Caco-2 (cell line): ENCODE results near the gene ZNF593OS. TPM values are rescaled to one million over a fixed set of nuclear protein-coding genes. Genes with fewer than 3 reads are reported as not detected.

Experiments used
- Bru-seq: library from RNA; stranded (reverse); fragments of 400-500 nt; gene quantifications from one replicate; lab custom pipeline; 2021; lab: Mats Ljungman, UMichigan
- BruChase-seq, 2 experiments: library from RNA; stranded (reverse); fragments of 400-500 nt; gene quantifications; one replicate each; lab custom pipeline; 2021; lab: Mats Ljungman, UMichigan
- BruUV-seq: library from RNA; stranded (reverse); fragments of 400-500 nt; replicated peaks from 2 replicates; lab custom pipeline; 2021; lab: Mats Ljungman, UMichigan
- CTCF ChIA-PET: fragments of 300-600 bp; sonication (Branson Sonifier 250); formaldehyde crosslinking; loops from one replicate; lab custom pipeline; 2022; ENCODE audit warnings: antibody characterized with exemption; lab: Charles Lee
- POLR2A ChIA-PET: fragments of 300-600 bp; sonication (Branson Sonifier 250); formaldehyde crosslinking; loops from one replicate; lab custom pipeline; 2022; ENCODE audit warnings: antibody characterized with exemption; lab: Charles Lee
- DNase-seq, 2 experiments: peaks; one replicate each; pipeline versions ENCODE4 v3.0.0 to v3.0.0-alpha.2; 2020 to 2022
- H3K27me3 ChIP-seq: replicated peaks from 2 replicates; pipeline ENCODE4 v1.6.0; 2011; ENCODE audit warnings: low read length; ENCODE audit not compliant: control insufficient read depth, insufficient read depth
- H3K36me3 ChIP-seq: 2 replicates; pipeline ENCODE4 v1.5.1; 2011; ENCODE audit warnings: low read length; ENCODE audit not compliant: control insufficient read depth, insufficient read depth
- H3K4me1 ChIP-seq: fragments of 250-450 bp; sonication (Bioruptor Pico); 2 replicates; pipeline ENCODE4 v1.5.1; 2020; ENCODE audit warnings: mild to moderate bottlenecking
- H3K4me3 ChIP-seq: 2 replicates; pipeline ENCODE4 v1.5.1; 2011; ENCODE audit warnings: low read depth, mild to moderate bottlenecking, control low read depth, low read length
- H3K9me3 ChIP-seq: fragments of 250-450 bp; sonication (Bioruptor Pico); 2 replicates; pipeline ENCODE4 v1.5.1; 2020; ENCODE audit warnings: mild to moderate bottlenecking, moderate library complexity
- H3K27ac Mint-ChIP-seq: one replicate; pipeline ENCODE4 v1.8.0; 2022; ENCODE audit warnings: mixed read lengths; ENCODE audit not compliant: unreplicated experiment
- H3K27me3 Mint-ChIP-seq: one replicate; pipeline ENCODE4 v1.8.0; 2022; ENCODE audit warnings: mixed read lengths; ENCODE audit not compliant: insufficient read depth, unreplicated experiment
- H3K36me3 Mint-ChIP-seq: one replicate; pipeline ENCODE4 v1.8.0; 2022; ENCODE audit warnings: mild to moderate bottlenecking, mixed read lengths; ENCODE audit not compliant: insufficient read depth, unreplicated experiment
- H3K4me1 Mint-ChIP-seq: one replicate; pipeline ENCODE4 v1.8.0; 2022; ENCODE audit warnings: low read depth, mixed read lengths; ENCODE audit not compliant: unreplicated experiment
- H3K4me3 Mint-ChIP-seq: one replicate; pipeline ENCODE4 v1.8.0; 2022; ENCODE audit warnings: mild to moderate bottlenecking, moderate library complexity, mixed read lengths; ENCODE audit not compliant: unreplicated experiment
- H3K9me3 Mint-ChIP-seq: one replicate; pipeline ENCODE4 v1.8.0; 2022; ENCODE audit warnings: mixed read lengths; ENCODE audit not compliant: unreplicated experiment
- intact Hi-C: fragments of 100-400 bp; cut with micrococcal nuclease; formaldehyde crosslinking; loops from one replicate; pipeline ENCODE4 v1.10.0; 2022; ENCODE audit not compliant: unreplicated experiment
- long read RNA-seq: library from polyadenylated mRNA; stranded (forward); transcript quantifications from one replicate; pipeline ENCODE4 v2.0.0, GENCODE V29; 2022
- total RNA-seq: library from RNA; stranded (reverse); gene quantifications from 2 replicates; pipeline ENCODE4 v1.2.3, GENCODE V29; 2022
- TF ChIP-seq, protein P1 (sequence below), 2 experiments: fragments of 200-600 bp in 1 of 2; IDR thresholded peaks; 1 replicate in 1 of 2; 2 replicates in 1 of 2; pipeline versions ENCODE4 v1.5.1 to v1.8.0; 2011 to 2022; ENCODE audit warnings: antibody characterized with exemption in 1 of 2, control low read depth in 1 of 2, inconsistent platforms in 1 of 2, low read depth in 1 of 2, low read length in 1 of 2, mild to moderate bottlenecking in 1 of 2, moderate library complexity in 1 of 2; ENCODE audit not compliant: insufficient read depth in 1 of 2, severe bottlenecking in 1 of 2, unreplicated experiment in 1 of 2

Gene ZNF593OS
- total RNA-seq (0.45 TPM in 1 of 2 replicates, not detected in the other), Bru-seq, nascent RNA (percentile 16 among the genes with signal in this experiment), BruChase-seq, experiment 1, labeled RNA remaining after a 2-hour chase (not detected), BruChase-seq, experiment 2, labeled RNA remaining after a 6-hour chase (not detected)
- long read RNA-seq = 0 reads

DNA sequence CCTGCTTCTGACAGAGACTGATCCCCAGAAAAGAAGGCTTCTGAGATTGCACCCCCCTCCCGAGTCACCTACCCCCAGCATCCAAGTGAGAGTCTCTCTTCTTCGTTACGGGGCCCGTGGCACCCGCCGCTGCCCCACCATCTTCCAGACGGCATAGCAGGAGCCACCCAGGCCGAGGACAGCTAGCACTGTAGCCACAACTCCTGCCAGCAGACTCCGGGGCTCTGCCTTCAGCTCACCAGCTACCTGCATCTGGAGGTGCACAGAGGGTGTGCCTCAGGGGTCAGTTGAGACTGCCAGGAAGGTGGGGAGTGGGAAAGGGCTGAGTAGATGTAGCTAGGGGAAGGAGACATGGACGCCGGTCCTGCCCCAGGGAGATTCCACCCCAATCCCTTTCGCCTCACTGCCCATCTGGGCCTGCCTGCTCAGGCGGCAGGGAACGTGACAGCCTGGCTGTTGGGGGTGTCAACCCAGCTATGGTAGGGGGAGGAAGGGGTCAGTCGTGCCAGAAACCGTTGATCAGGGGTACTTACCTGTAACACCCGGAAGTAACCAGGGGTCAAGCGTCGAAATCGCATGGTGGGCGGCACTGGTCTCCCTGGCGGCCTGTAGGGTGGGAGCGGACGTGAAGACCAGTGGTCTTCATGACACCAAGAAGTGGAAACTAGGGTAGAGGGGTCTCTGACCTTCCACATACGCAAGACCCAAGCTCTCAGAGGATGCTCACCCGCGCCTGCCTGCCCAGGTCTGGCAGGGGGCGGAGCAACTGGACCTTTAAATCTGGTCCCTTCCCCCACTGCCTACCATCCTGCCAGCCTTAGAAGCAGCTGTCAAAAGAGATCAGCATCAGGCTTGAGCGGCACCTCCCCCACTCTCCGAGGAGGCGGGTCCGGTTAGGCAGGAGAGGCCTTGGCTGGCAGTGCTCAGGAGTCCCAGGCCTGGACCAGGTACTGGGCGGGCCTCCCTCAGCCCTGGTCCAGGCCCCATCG is at the start of gene ZNF593OS:
ZNF593OS (minus strand) TSS at position 749 of the 989 bp plus-strand sequence; CDS start at position 578, 171 bp downstream.
- TF ChIP-seq, protein P1, sequence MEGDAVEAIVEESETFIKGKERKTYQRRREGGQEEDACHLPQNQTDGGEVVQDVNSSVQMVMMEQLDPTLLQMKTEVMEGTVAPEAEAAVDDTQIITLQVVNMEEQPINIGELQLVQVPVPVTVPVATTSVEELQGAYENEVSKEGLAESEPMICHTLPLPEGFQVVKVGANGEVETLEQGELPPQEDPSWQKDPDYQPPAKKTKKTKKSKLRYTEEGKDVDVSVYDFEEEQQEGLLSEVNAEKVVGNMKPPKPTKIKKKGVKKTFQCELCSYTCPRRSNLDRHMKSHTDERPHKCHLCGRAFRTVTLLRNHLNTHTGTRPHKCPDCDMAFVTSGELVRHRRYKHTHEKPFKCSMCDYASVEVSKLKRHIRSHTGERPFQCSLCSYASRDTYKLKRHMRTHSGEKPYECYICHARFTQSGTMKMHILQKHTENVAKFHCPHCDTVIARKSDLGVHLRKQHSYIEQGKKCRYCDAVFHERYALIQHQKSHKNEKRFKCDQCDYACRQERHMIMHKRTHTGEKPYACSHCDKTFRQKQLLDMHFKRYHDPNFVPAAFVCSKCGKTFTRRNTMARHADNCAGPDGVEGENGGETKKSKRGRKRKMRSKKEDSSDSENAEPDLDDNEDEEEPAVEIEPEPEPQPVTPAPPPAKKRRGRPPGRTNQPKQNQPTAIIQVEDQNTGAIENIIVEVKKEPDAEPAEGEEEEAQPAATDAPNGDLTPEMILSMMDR (IDR thresholded peaks at IDR 0.05; ENCODE audit: insufficient read depth in 1 of 2, low read depth in 1 of 2, low read length in 1 of 2, severe bottlenecking in 1 of 2, unreplicated experiment in 1 of 2) = no peak
- Mint-ChIP-seq H3K27me3 (no peaks in the 10 kb centered on the region), H3K4me3 (peak within 1 kb of the TSS; percentile 79), H3K4me1 (no peaks in the 10 kb centered on the region), H3K27ac (no peak within 1 kb of the TSS), H3K9me3 (no peaks in the 10 kb centered on the region), H3K36me3 (peaks cover 9% of the 10 kb centered on the region)
- Histone ChIP-seq H3K4me1 (no peaks in the 10 kb centered on the region), H3K9me3 (no peaks in the 10 kb centered on the region), H3K27me3 (no peaks in the 10 kb centered on the region), H3K4me3 (peak within 1 kb of the TSS; percentile 81), H3K36me3 (no peaks in the 10 kb centered on the region)
- ChIA-PET POLR2A (no interaction called here), CTCF (no interaction called here)
- no peak for DNase-seq
- BruUV-seq = no TSS peak
- intact Hi-C loops = no loop called here

DNA sequence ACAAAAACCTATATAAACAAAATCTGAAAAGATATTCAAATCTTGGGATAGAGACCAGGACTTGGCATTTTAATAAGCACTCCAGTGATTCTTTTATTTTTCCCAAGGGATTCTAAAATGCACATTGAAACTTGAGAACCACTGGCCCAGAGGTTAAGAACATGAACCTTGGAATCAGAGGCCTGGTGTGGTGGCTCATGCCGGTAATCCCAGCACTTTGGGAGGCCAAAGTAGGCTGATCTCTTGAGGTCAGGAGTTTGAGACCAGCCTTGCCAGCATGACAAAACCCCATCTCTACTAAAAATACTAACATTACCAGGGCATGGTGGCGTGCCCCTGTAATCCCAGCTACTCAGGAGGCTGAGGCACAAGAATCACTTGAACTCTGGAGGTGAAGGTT is 49.5 kb upstream of the ZNF593OS start:
- Histone ChIP-seq H3K36me3 (no peaks in the 10 kb centered on the region), H3K4me1 (no peaks in the 10 kb centered on the region), H3K4me3 (no peak overlapping the region), H3K9me3 (no peaks in the 10 kb centered on the region), H3K27me3 (no peaks in the 10 kb centered on the region)
- no peaks in the 10 kb centered on the region for H3K36me3 Mint-ChIP-seq
- no peaks in the 10 kb centered on the region for H3K9me3 Mint-ChIP-seq
- H3K4me3 Mint-ChIP-seq = no peak overlapping the region
- no peak for DNase-seq
- no TSS peak for BruUV-seq
- CTCF ChIA-PET = interaction anchor here (0.6 kb wide), 1 partner anchor 72 kb away, joined by 3 read pairs; no protein-coding TSS in a partner anchor
- POLR2A ChIA-PET = no interaction called here
- TF ChIP-seq, protein P1 (IDR thresholded peaks at IDR 0.05; ENCODE audit: insufficient read depth in 1 of 2, low read depth in 1 of 2, low read length in 1 of 2, severe bottlenecking in 1 of 2, unreplicated experiment in 1 of 2) = no peak
- H3K4me1 Mint-ChIP-seq = no peaks in the 10 kb centered on the region
- H3K27me3 Mint-ChIP-seq = no peaks in the 10 kb centered on the region
- H3K27ac Mint-ChIP-seq = no peak overlapping the region
- intact Hi-C loops = no loop called here

- Histone ChIP-seq H3K36me3 (no peaks in the 10 kb centered on the region), H3K4me1 (no peaks in the 10 kb centered on the region), H3K4me3 (no peak overlapping the region), H3K9me3 (no peaks in the 10 kb centered on the region), H3K27me3 (no peaks in the 10 kb centered on the region)
- no peak for DNase-seq
- intact Hi-C loops = no loop called here
- TF ChIP-seq, protein P1 (IDR thresholded peaks at IDR 0.05; ENCODE audit: insufficient read depth in 1 of 2, low read depth in 1 of 2, low read length in 1 of 2, severe bottlenecking in 1 of 2, unreplicated experiment in 1 of 2) = no peak
- BruUV-seq = no TSS peak
- no peaks in the 10 kb centered on the region for H3K36me3 Mint-ChIP-seq
- no peak overlapping the region for H3K27ac Mint-ChIP-seq
- H3K27me3 Mint-ChIP-seq = no peaks in the 10 kb centered on the region
- H3K9me3 Mint-ChIP-seq = no peaks in the 10 kb centered on the region
- no peaks in the 10 kb centered on the region for H3K4me1 Mint-ChIP-seq
- ChIA-PET POLR2A (no interaction called here), CTCF (interaction anchor here (0.6 to 1.0 kb wide), 2 partner anchors 55 to 73 kb away, joined by 3 read pairs; no protein-coding TSS in a partner anchor)
- H3K4me3 Mint-ChIP-seq = no peak overlapping the region
Observed at GRCh38 chr1:26220199-26220912, 48.7 kb upstream of the ZNF593OS start.
